Left lung (tissue), 10 donors: ENCODE results near the gene PDE6C. TPM values are rescaled to one million over a fixed set of nuclear protein-coding genes. Genes with fewer than 3 reads are reported as not detected.

ENCODE experiments used
- ATAC-seq: fragments of 200-7000 bp; cut with Tn5 transposase; one replicate; pipeline ENCODE4 v1.9.1; 2020; ENCODE audit warnings: moderate library complexity
- DNase-seq, 4 donors: peaks; one replicate each; pipeline ENCODE4 v3.0.0-alpha.2; 2013 to 2020
- H3K27ac ChIP-seq, 2 donors: fragments of 200-600 bp; sonication (generic) in 1 of 2; one replicate each; pipeline versions ENCODE4 v1.5.0 to v1.8.0; 2020 to 2021
- H3K27me3 ChIP-seq, 2 donors: fragments of 200-600 bp; sonication (generic) in 1 of 2; one replicate each; pipeline versions ENCODE4 v1.5.0 to v1.8.0; 2020 to 2021
- H3K36me3 ChIP-seq, 2 donors: fragments of 200-600 bp; sonication (generic) in 1 of 2; one replicate each; pipeline versions ENCODE4 v1.5.0 to v1.8.0; 2020 to 2021
- H3K4me1 ChIP-seq, 2 donors: fragments of 200-600 bp; one replicate each; pipeline ENCODE4 v1.8.0; 2021
- H3K4me3 ChIP-seq, 2 donors: fragments of 200-600 bp; sonication (generic) in 1 of 2; one replicate each; pipeline versions ENCODE4 v1.5.0 to v1.8.0; 2020 to 2021; ENCODE audit warnings: mild to moderate bottlenecking in 1 of 2
- H3K9me3 ChIP-seq, 2 donors: fragments of 200-600 bp; sonication (generic) in 1 of 2; one replicate each; pipeline versions ENCODE4 v1.5.0 to v1.8.0; 2020 to 2021
- intact Hi-C, 2 donors: fragments of 100-400 bp; cut with DNase I; formaldehyde crosslinking; loops; one replicate each; pipeline versions ENCODE4 v1.11.2 to v1.14.2; 2022
- polyA plus RNA-seq, 6 donors: library from polyadenylated mRNA; unstranded; fragments of 120-200 nt; gene quantifications; one replicate each; pipeline ENCODE4 v1.2.1, GENCODE V29; 2013; ENCODE audit not compliant: insufficient read length in 6 of 6
- total RNA-seq, 2 donors: library from RNA; stranded (reverse); fragmentation: NEBNext Ultra II Directional; extraction: Animal tissue kit (Norgen Biotek cat#: 25700); gene quantifications; one replicate each; pipeline ENCODE4 v1.2.1, GENCODE V29; 2021
- TF ChIP-seq, protein P1 (sequence below), 2 donors: fragments of 200-600 bp; sonication (generic) in 1 of 2; IDR thresholded peaks; one replicate each; pipeline versions ENCODE4 v1.5.0 to v1.8.0; 2021; ENCODE audit warnings: antibody characterized with exemption in 2 of 2
- donor health status: DM: no; HTN: yes; CAD: no.
- donor health status: DM: no; HTN: no; CAD: no.

The PDE6C gene
- total and polyA plus RNA-seq, 8 donors = 1.3 to 1.9 (median 1.6) TPM; not detected in 2

- Histone ChIP-seq H3K9me3 (no peaks in the 10 kb centered on the region), H3K27ac (no peak overlapping the region), H3K27me3 (no peaks in the 10 kb centered on the region), H3K4me1 (no peaks in the 10 kb centered on the region), H3K4me3 (no peak overlapping the region), H3K36me3 (peaks cover 0 to 88% of the 10 kb centered on the region in 2 donors)
- ATAC-seq (no peak), DNase-seq (no peak)
- TF ChIP-seq, protein P1, sequence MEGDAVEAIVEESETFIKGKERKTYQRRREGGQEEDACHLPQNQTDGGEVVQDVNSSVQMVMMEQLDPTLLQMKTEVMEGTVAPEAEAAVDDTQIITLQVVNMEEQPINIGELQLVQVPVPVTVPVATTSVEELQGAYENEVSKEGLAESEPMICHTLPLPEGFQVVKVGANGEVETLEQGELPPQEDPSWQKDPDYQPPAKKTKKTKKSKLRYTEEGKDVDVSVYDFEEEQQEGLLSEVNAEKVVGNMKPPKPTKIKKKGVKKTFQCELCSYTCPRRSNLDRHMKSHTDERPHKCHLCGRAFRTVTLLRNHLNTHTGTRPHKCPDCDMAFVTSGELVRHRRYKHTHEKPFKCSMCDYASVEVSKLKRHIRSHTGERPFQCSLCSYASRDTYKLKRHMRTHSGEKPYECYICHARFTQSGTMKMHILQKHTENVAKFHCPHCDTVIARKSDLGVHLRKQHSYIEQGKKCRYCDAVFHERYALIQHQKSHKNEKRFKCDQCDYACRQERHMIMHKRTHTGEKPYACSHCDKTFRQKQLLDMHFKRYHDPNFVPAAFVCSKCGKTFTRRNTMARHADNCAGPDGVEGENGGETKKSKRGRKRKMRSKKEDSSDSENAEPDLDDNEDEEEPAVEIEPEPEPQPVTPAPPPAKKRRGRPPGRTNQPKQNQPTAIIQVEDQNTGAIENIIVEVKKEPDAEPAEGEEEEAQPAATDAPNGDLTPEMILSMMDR (IDR thresholded peaks at IDR 0.05) = no peak
- intact Hi-C loops = no loop called here
These were observed 58.7 kb downstream of the PDE6C start for GRCh38 chr10:93671042-93671441.

GRCh38 chr10:93672022-93672678 is 59.8 kb downstream of the PDE6C start:
- TF ChIP-seq, protein P1 (IDR thresholded peaks at IDR 0.05) = no peak
- Histone ChIP-seq H3K4me3 (no peak overlapping the region), H3K4me1 (no peaks in the 10 kb centered on the region), H3K36me3 (peaks cover 0 to 89% of the 10 kb centered on the region in 2 donors), H3K9me3 (no peaks in the 10 kb centered on the region), H3K27ac (no peak overlapping the region), H3K27me3 (no peaks in the 10 kb centered on the region)
- no peak for DNase-seq
- ATAC-seq = no peak
- intact Hi-C loops = no loop called here

DNA sequence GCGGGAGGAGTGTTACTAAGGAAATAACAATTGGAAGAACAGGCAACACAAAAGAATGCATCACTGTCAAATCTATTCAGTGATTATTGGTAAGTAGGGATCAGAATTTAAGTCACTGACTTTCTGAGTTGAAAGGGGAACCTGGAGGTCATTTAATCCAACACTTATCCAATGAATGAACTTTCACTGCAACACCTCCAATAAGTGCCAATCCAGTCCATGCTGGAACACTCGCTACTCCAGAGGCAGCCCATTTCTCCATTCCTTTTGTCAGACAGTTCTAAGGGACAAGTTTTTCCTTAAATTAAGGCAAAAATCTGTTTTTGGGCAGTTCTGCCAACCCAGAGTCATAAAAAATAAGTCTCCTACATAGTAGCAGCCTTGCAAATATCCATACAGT is 60.6 kb downstream of the PDE6C start:
- ATAC-seq (no peak), DNase-seq (no peak)
- TF ChIP-seq, protein P1 (IDR thresholded peaks at IDR 0.05) = no peak
- Histone ChIP-seq H3K27me3 (no peaks in the 10 kb centered on the region), H3K36me3 (peaks cover 0 to 90% of the 10 kb centered on the region in 2 donors), H3K4me1 (no peaks in the 10 kb centered on the region), H3K27ac (no peak overlapping the region), H3K4me3 (no peak overlapping the region), H3K9me3 (no peaks in the 10 kb centered on the region)
- intact Hi-C loops = no loop called here

GRCh38 chr10:93673791-93674190 is 61.5 kb downstream of the PDE6C start:
- Histone ChIP-seq H3K9me3 (no peaks in the 10 kb centered on the region), H3K27ac (no peak overlapping the region), H3K4me1 (no peaks in the 10 kb centered on the region), H3K27me3 (no peaks in the 10 kb centered on the region), H3K36me3 (peaks cover 0 to 90% of the 10 kb centered on the region in 2 donors), H3K4me3 (no peak overlapping the region)
- TF ChIP-seq, protein P1 (IDR thresholded peaks at IDR 0.05) = no peak
- intact Hi-C loops = no loop called here
- DNase-seq = no peak
- ATAC-seq = no peak

GRCh38 chr10:93678386-93678785 is 66.0 kb downstream of the PDE6C start:
- H3K27ac ChIP-seq = no peak overlapping the region
- no peaks in the 10 kb centered on the region for H3K9me3 ChIP-seq
- TF ChIP-seq, protein P1 (IDR thresholded peaks at IDR 0.05) = no peak
- ATAC-seq (no peak), DNase-seq (no peak)
- H3K27me3 ChIP-seq = no peaks in the 10 kb centered on the region
- intact Hi-C loops = no loop called here
- H3K36me3 ChIP-seq = peaks cover 0 to 85% of the 10 kb centered on the region in 2 donors
- H3K4me1 ChIP-seq = no peaks in the 10 kb centered on the region
- H3K4me3 ChIP-seq = no peak overlapping the region
